NCI-H2171 (cell line): ENCODE results near the gene ACYP2.
"Not testable (repeated sequence)": the region's sequence is repeated elsewhere in the genome, so short reads cannot be mapped to it uniquely, and the experiment has no call there.

Experiments used
- DNase-seq: peaks from one replicate; lab custom pipeline; 2025; lab: John Stamatoyannopoulos, UW

Gene ACYP2

GRCh38 chr2:54099370-54099769 is 16.0 kb upstream of the ACYP2 start:
- no peak for DNase-seq

DNA sequence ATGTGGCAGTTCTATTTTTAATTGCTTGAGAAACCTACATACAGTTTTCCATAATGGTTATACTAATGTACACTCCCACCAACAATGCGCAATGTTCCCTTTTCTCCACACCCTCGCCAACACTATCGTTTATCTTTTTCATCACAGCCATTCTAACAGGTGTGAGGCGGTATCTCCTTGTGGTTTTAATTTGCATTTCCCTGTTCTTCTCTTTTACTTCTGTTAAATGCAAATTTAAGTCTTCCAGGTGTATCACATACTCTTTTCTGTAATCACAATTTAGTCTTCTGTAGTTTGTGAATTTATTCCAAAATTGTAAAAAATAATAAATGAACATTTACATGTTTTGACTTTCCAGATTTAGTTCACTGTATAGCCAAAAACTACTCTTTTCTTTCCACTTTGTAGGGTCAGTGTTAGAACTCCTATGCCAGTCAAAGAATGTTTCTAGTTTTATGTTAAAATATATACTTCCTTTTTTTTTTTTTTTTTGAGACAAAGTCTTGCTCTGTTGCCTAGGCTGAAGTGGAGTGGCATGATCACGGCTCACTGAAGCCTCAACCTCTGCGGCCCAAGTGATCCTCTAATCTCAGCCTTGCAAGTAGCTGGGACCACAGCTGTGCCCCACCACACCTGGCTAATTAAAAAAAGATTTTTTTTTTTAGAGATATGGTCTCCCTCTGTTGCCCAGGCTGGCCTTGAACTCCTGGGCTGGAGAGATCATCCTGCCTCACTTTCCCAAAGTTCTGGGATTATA is 15.4 kb upstream of the ACYP2 start:
- no peak for DNase-seq

DNA sequence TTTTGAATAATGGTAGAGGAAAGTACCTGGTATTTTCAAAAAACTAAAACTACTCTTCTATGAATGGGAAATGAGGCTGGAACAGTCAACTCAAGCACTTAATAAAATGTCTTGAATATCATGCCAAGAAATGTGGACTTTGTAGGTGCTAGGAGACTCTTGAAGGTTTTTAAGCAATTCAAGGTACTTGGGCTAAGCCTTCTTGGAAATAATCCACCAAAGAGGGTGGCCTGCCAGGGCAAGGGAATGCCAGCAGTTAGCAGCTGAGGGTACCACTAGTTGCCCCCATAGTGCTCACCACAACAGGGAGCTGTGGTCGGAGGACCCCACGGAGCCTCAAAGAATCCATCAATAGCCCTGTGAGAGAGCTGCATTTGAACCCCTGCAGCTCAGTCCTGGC is 14.6 kb upstream of the ACYP2 start:
- DNase-seq = no peak

- no peak for DNase-seq
Measured at GRCh38 chr2:54103454-54104314, 11.7 kb upstream of the ACYP2 start.

- DNase-seq = peak; percentile 43
Measured at GRCh38 chr2:54106631-54107454, 8.6 kb upstream of the ACYP2 start.

- DNase-seq = no peak
Measured at GRCh38 chr2:54107455-54107764, 8.0 kb upstream of the ACYP2 start.

DNA sequence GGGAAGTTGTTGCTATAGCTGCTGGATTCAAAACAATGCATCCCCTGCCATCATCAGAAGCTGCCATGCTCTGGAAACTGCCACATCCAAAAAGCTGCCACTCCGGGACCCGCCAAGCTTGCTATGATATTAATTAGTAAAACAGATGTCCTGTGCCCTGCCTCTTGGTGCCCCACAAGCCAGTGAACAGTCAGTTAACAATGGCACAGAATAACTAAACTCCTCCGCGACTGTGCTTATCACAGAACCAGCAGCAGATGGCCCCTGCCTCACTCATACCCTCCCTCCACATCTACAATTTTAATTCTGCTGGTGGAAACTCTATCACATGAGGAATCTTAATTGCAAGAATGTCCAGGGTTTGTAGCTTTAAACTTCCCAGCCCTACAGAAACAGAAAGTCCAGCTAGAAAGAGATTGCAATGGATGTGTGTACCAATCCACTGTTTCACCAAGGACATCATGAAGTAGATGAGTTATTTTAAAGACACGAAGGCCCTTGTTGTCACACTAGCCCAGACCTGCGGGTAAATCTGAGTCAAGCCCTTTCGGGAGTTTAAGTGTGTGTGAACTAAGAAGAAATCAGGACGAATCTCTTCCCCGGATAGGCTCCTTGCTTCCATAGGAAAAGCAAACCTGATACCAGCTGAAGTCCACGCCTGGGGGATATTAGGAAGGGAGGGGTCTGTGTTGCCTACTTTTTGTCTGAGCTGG is 7.4 kb upstream of the ACYP2 start:
- DNase-seq = peak; percentile 18

- DNase-seq = no peak
Measured at GRCh38 chr2:54109848-54110247, 5.6 kb upstream of the ACYP2 start.

DNA sequence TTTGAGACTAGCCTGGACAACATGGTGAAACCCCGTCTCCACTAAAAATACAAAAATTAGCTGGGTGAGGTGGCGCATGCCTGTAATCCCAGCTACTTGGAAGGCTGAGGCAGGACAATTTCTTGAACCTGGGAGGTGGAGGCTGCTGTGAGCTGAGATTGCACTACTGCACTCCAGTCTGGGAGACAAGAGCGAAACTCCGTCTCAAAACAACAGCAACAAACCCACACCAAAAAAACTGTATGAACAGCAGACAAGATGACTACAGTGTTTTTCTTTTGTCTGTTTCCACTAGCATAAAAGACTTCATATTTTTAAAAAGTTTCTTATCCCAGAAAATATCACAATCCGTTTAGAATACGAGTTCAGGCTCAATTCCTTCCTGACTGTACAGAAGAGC is 936 bp upstream of the ACYP2 start:
- DNase-seq = not testable (repeated sequence)

GRCh38 chr2:54114936-54115283 is 505 bp upstream of the ACYP2 start:
- no peak for DNase-seq

GRCh38 chr2:54116598-54116997 is 1.2 kb downstream of the ACYP2 start:
- DNase-seq = not testable (repeated sequence)

DNA sequence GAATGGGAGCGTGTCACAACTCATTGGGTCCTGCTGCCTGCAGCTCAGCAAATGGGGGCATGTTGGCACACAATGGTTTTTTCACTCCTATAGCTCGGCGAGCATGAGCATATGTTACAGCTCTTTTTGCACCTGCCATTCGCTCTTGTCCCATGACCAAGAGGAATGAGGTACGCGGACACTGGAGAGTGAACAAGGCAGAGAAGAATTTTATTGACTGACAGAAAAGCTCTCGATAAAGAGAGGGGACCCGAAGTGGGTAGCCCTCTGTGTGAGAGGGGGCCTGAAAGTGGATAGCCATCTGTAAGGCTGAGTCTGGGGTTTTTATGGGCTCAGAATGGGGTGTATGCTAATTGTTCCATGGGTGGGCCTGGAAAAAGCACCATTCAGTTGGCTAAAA is 5.5 kb downstream of the ACYP2 start:
- no peak for DNase-seq

- no peak for DNase-seq
Measured at GRCh38 chr2:54122171-54122935, 6.9 kb downstream of the ACYP2 start.

GRCh38 chr2:54122939-54123338 is 7.5 kb downstream of the ACYP2 start:
- DNase-seq = no peak

- not testable (repeated sequence) for DNase-seq
Measured at GRCh38 chr2:54127174-54127573, 11.8 kb downstream of the ACYP2 start.

GRCh38 chr2:54133056-54133455 is 17.6 kb downstream of the ACYP2 start:
- no peak for DNase-seq

DNA sequence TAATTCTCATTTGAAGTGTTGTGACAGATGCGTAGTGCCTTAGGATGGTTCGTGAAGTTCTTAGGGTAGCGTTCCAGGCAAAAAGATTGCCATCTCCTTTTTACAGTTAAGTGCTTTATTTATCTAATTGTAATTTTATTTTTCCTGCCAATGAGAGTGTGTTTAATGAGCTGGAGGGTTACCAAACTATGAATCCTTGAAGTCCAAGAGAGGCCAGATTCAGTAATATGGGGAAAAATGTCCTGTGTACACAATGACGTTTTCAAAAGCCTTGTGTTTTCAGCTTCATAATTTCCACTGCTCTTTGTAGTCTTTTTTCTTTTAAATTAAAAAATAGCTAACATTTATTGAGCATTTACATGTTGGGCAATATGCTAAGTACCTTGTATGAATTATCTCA is 23.8 kb downstream of the ACYP2 start:
- DNase-seq = no peak

- no peak for DNase-seq
Measured at GRCh38 chr2:54143780-54144179, 28.4 kb downstream of the ACYP2 start.

- DNase-seq = no peak
Measured at GRCh38 chr2:54148391-54148790, 33.0 kb downstream of the ACYP2 start.

- no peak for DNase-seq
Measured at GRCh38 chr2:54149638-54150441, 34.4 kb downstream of the ACYP2 start.
